CD14-positive monocyte (primary cell): ENCODE results near the gene ZNF879. TPM values are rescaled to one million over a fixed set of nuclear protein-coding genes. Genes with fewer than 3 reads are reported as not detected.

Experiments used
- DNase-seq, 3 donors: peaks; one replicate each; pipeline ENCODE4 v3.0.0-alpha.2; 2011 to 2022
- H2AFZ ChIP-seq: 2 replicates; pipeline ENCODE4 v1.6.0; 2012; ENCODE audit warnings: mild to moderate bottlenecking, low read depth, low read length, inconsistent platforms; ENCODE audit not compliant: insufficient read depth, poor library complexity, severe bottlenecking
- H3K27ac ChIP-seq, 2 donors: 1 replicate in 1 of 2; 2 replicates in 1 of 2; pipeline ENCODE4 v1.5.1; 2012 to 2013; ENCODE audit warnings: low read length in 2 of 2, control low read depth in 1 of 2, inconsistent platforms in 1 of 2, low read depth in 1 of 2, mild to moderate bottlenecking in 1 of 2
- H3K27me3 ChIP-seq, 2 donors: one replicate each; pipeline versions ENCODE4 v1.6.0 to v1.6.1; 2011 to 2013; ENCODE audit warnings: low read length in 2 of 2; ENCODE audit not compliant: control insufficient read depth in 2 of 2, insufficient read depth in 2 of 2
- H3K36me3 ChIP-seq, 2 donors: replicated peaks in 1 of 2; 1 replicate in 1 of 2; 2 replicates in 1 of 2; pipeline versions ENCODE4 v1.5.1 to v1.6.1; 2012 to 2013; ENCODE audit warnings: low read length in 2 of 2, control low read depth in 1 of 2, inconsistent platforms in 1 of 2, mild to moderate bottlenecking in 1 of 2; ENCODE audit not compliant: insufficient read depth in 2 of 2, control insufficient read depth in 1 of 2
- H3K4me1 ChIP-seq, 2 donors: 1 replicate in 1 of 2; 2 replicates in 1 of 2; pipeline versions ENCODE4 v1.5.1 to v1.6.1; 2012 to 2013; ENCODE audit warnings: low read length in 2 of 2, control low read depth in 1 of 2, inconsistent platforms in 1 of 2, mild to moderate bottlenecking in 1 of 2, moderate library complexity in 1 of 2; ENCODE audit not compliant: insufficient read depth in 2 of 2, control insufficient read depth in 1 of 2
- H3K4me2 ChIP-seq: replicated peaks from 2 replicates; pipeline ENCODE3; 2012; ENCODE audit warnings: low read length, moderate library complexity, mild to moderate bottlenecking; ENCODE audit not compliant: poor library complexity, severe bottlenecking; ENCODE audit errors: extremely low read depth
- H3K4me3 ChIP-seq, 3 experiments: fragments of 200-600 bp in 1 of 3; sonication (generic) in 1 of 3; replicated peaks in 1 of 3; 1 replicate in 2 of 3; 2 replicates in 1 of 3; pipeline ENCODE4 v1.5.1; 2011 to 2013; ENCODE audit warnings: low read length in 3 of 3, mild to moderate bottlenecking in 3 of 3, control low read depth in 2 of 3, low read depth in 2 of 3, inconsistent platforms in 1 of 3, moderate library complexity in 1 of 3
- H3K79me2 ChIP-seq: 2 replicates; pipeline ENCODE4 v1.6.0; 2012; ENCODE audit warnings: mild to moderate bottlenecking, control low read depth, inconsistent platforms, low read length, moderate library complexity; ENCODE audit not compliant: insufficient read depth
- H3K9ac ChIP-seq: 2 replicates; pipeline ENCODE4 v1.6.0; 2017; ENCODE audit warnings: low read length, mild to moderate bottlenecking; ENCODE audit not compliant: insufficient read depth, poor library complexity, severe bottlenecking
- H3K9me3 ChIP-seq, 2 donors: replicated peaks in 1 of 2; 1 replicate in 1 of 2; 2 replicates in 1 of 2; pipeline versions ENCODE4 v1.5.1 to v1.6.1; 2012 to 2013; ENCODE audit warnings: low read length in 2 of 2, control low read depth in 1 of 2; ENCODE audit not compliant: control insufficient read depth in 1 of 2, insufficient read depth in 1 of 2
- H4K20me1 ChIP-seq: 2 replicates; pipeline ENCODE4 v1.6.0; 2012; ENCODE audit warnings: mild to moderate bottlenecking, low read length, control low read depth, moderate library complexity; ENCODE audit not compliant: insufficient read depth
- H3K27ac Mint-ChIP-seq, 7 donors: one replicate each; pipeline ENCODE4 v1.8.0; 2020; ENCODE audit warnings: mild to moderate bottlenecking in 7 of 7, mixed read lengths in 7 of 7, moderate library complexity in 6 of 7, inconsistent platforms in 2 of 7
- H3K27me3 Mint-ChIP-seq, 3 donors: one replicate each; pipeline ENCODE4 v1.8.0; 2021 to 2022; ENCODE audit warnings: low read depth in 3 of 3, mild to moderate bottlenecking in 3 of 3, mixed read lengths in 3 of 3, moderate library complexity in 3 of 3, inconsistent platforms in 1 of 3
- H3K36me3 Mint-ChIP-seq, 2 donors: one replicate each; pipeline ENCODE4 v1.8.0; 2020; ENCODE audit warnings: mixed read lengths in 2 of 2, inconsistent platforms in 1 of 2, mild to moderate bottlenecking in 1 of 2
- H3K4me1 Mint-ChIP-seq: one replicate; pipeline ENCODE4 v1.8.0; 2020; ENCODE audit warnings: mild to moderate bottlenecking, mixed read lengths
- H3K4me3 Mint-ChIP-seq, 2 donors: one replicate each; pipeline ENCODE4 v1.8.0; 2020; ENCODE audit warnings: mild to moderate bottlenecking in 2 of 2, mixed read lengths in 2 of 2, moderate library complexity in 1 of 2
- H3K9me3 Mint-ChIP-seq, 7 donors: one replicate each; pipeline ENCODE4 v1.8.0; 2020 to 2022; ENCODE audit warnings: mixed read lengths in 7 of 7, mild to moderate bottlenecking in 6 of 7, moderate library complexity in 6 of 7, inconsistent platforms in 2 of 7
- CTCF ChIP-seq: fragments of 200-600 bp; IDR thresholded peaks from one replicate; pipeline ENCODE4 v1.8.0; 2022; ENCODE audit warnings: antibody characterized with exemption, mild to moderate bottlenecking
- WGBS: methylation state at CpG from one replicate; pipeline ENCODE4 v1.1.5; 2013; ENCODE audit warnings: missing lambda C conversion rate; ENCODE audit not compliant: insufficient coverage; 5-methylcytosine and 5-hydroxymethylcytosine counted together
- intact Hi-C, 2 donors: fragments of 100-400 bp; cut with micrococcal nuclease; formaldehyde crosslinking; loops; one replicate each; pipeline versions ENCODE4 v1.15.0 to v1.15.1; 2023
- polyA plus RNA-seq, 3 donors: library from polyadenylated mRNA; depleted of rRNA in 1 of 3; unstranded in 2 of 3; stranded (reverse) in 1 of 3; fragments of 300-500 nt in 2 of 3; fragments of >200 nt in 1 of 3; fragmentation: Illumina TruSeq in 2 of 3; gene quantifications; 1 replicate in 2 of 3; 2 replicates in 1 of 3; pipeline ENCODE4 v1.2.3, GENCODE V29; 2012 to 2021

ZNF879 gene
- polyA plus RNA-seq, 3 donors, result 0.61 to 1.4 (median 0.71) TPM

- no peaks in the 10 kb centered on the region for H4K20me1 ChIP-seq
- peak within 1 kb of the TSS; percentile 93 for H3K4me3 Mint-ChIP-seq
- intact Hi-C loops, result loop anchor here (10.0 kb wide), 2 partner anchors 106 to 326 kb away; partner anchors contain the start of gene ZNF354A (in 1 of the 2)
- H3K79me2 ChIP-seq, result no peaks in the 10 kb centered on the region
- no peaks in the 10 kb centered on the region for H3K36me3 ChIP-seq
- no peak for TF ChIP-seq CTCF
- peak within 1 kb of the TSS in 1 of 2 donors; percentile 32 for H3K27ac ChIP-seq
- 5% methylated on average over 80 of the region's 81 CpGs for WGBS
- DNase-seq, result peak; percentile 49 to 61 (median 59)
- H3K4me1 ChIP-seq, result peaks cover 6 to 8% of the 10 kb centered on the region in 2 donors
- H2AFZ ChIP-seq, result peak within 1 kb of the TSS; percentile 99
- peaks cover 42 to 83% (median 69%) of the 10 kb centered on the region in 7 donors for H3K9me3 Mint-ChIP-seq
- H3K9me3 ChIP-seq, result peaks cover 55 to 73% of the 10 kb centered on the region in 2 donors
- peaks cover 3 to 6% (median 3%) of the 10 kb centered on the region in 3 donors for H3K27me3 Mint-ChIP-seq
- H3K4me3 ChIP-seq, result peak within 1 kb of the TSS; percentile 55 to 87 (median 75)
- peak within 1 kb of the TSS; percentile 74 for H3K4me2 ChIP-seq
- peak within 1 kb of the TSS in 5 of 7 donors; percentile 20 to 63 (median 51) for H3K27ac Mint-ChIP-seq
- no peaks in the 10 kb centered on the region for H3K27me3 ChIP-seq
- H3K4me1 Mint-ChIP-seq, result peaks cover 11% of the 10 kb centered on the region
- peak within 1 kb of the TSS; percentile 74 for H3K9ac ChIP-seq
- H3K36me3 Mint-ChIP-seq, result peaks cover 15 to 33% of the 10 kb centered on the region in 2 donors
These were observed 36.8 kb downstream of the ZNF879 start, which contains the start of gene ZNF354C for GRCh38 chr5:179060116-179061008. ZNF354C (plus strand) TSS chr5:179060373; CDS start chr5:179062069, 1,696 bp downstream.

- Mint-ChIP-seq H3K36me3 (peaks cover 19 to 40% of the 10 kb centered on the region in 2 donors), H3K27me3 (peaks cover 3 to 6% (median 3%) of the 10 kb centered on the region in 3 donors), H3K4me1 (peaks cover 11% of the 10 kb centered on the region), H3K27ac (no peak overlapping the region), H3K9me3 (peaks cover 45 to 83% (median 69%) of the 10 kb centered on the region in 7 donors), H3K4me3 (peak overlapping the region; percentile 87 to 93)
- Histone ChIP-seq H3K4me2 (peak overlapping the region; percentile 74), H3K79me2 (no peaks in the 10 kb centered on the region), H3K36me3 (peaks cover 0 to 6% of the 10 kb centered on the region in 2 donors), H4K20me1 (no peaks in the 10 kb centered on the region), H2AFZ (peak overlapping the region; percentile 99), H3K9me3 (peaks cover 55 to 73% of the 10 kb centered on the region in 2 donors), H3K4me3 (peak overlapping the region in 1 of 3 experiments; percentile 87), H3K27ac (no peak overlapping the region), H3K4me1 (peaks cover 6 to 8% of the 10 kb centered on the region in 2 donors), H3K9ac (peak overlapping the region; percentile 74), H3K27me3 (no peaks in the 10 kb centered on the region)
- no peak for DNase-seq
- WGBS, result 90% methylated on average over 15 of the region's 19 CpGs
- intact Hi-C loops, result loop anchor here (10.0 kb wide), 2 partner anchors 106 to 326 kb away; partner anchors contain the start of gene ZNF354A (in 1 of the 2)
- no peak for TF ChIP-seq CTCF
These were observed 37.4 kb downstream of the ZNF879 start for GRCh38 chr5:179061025-179061424.
